HEK293 (cell line): Measurements from ENCODE around the gene CDH12.

ENCODE experiments used
- CTCF ChIA-PET: fragments of 350-600 bp; formaldehyde crosslinking; extraction: SDS; loops from one replicate; lab custom pipeline; 2021; ENCODE audit warnings: antibody characterized with exemption; lab: Yijun Ruan, JAX
- POLR2A ChIA-PET: fragments of 300-600 bp; formaldehyde crosslinking; extraction: SDS; loops from one replicate; lab custom pipeline; 2020; ENCODE audit warnings: antibody characterized with exemption, inconsistent platforms; lab: Yijun Ruan, JAX
- H3K27ac ChIP-seq: fragments of 200-500 bp; sonication (Bioruptor generic); 2 replicates; pipeline ENCODE4 v1.5.1; 2014; ENCODE audit warnings: low read depth, low read length, control low read depth, inconsistent platforms; ENCODE audit errors: extremely low read depth
- H3K36me3 ChIP-seq, 2 experiments: fragments of 200-500 bp in 1 of 2; sonication (Bioruptor generic) in 1 of 2; 1 replicate in 1 of 2; 2 replicates in 1 of 2; pipeline ENCODE4 v1.5.1; 2014 to 2017; ENCODE audit warnings: inconsistent platforms in 2 of 2, low read length in 2 of 2; ENCODE audit not compliant: control insufficient read depth in 2 of 2, insufficient read depth in 1 of 2
- H3K4me1 ChIP-seq: fragments of 200-500 bp; sonication (Bioruptor generic); 2 replicates; pipeline ENCODE4 v1.5.1; 2014; ENCODE audit warnings: mild to moderate bottlenecking, low read length, inconsistent platforms; ENCODE audit not compliant: control insufficient read depth, insufficient read depth
- H3K4me3 ChIP-seq: 2 replicates; pipeline ENCODE4 v1.5.1; 2011; ENCODE audit warnings: low read depth, mild to moderate bottlenecking, control low read depth, low read length, moderate library complexity
- H3K9me3 ChIP-seq: fragments of 200-500 bp; sonication (Bioruptor generic); 2 replicates; pipeline ENCODE4 v1.5.1; 2014; ENCODE audit warnings: low read depth, low read length, inconsistent platforms; ENCODE audit not compliant: control insufficient read depth, insufficient read depth
- GFI1B ChIP-seq: fragments of 450-650 bp; formaldehyde crosslinking; IDR thresholded peaks from 2 replicates; pipeline ENCODE4 v1.5.1; 2016; ENCODE audit warnings: missing biosample characterization, missing genetic modification characterization
- KLF17 ChIP-seq: fragments of 450-650 bp; formaldehyde crosslinking; IDR thresholded peaks from 2 replicates; pipeline ENCODE4 v1.5.1; 2016; ENCODE audit warnings: missing biosample characterization, missing genetic modification characterization
- KLF9 ChIP-seq: fragments of 450-650 bp; formaldehyde crosslinking; IDR thresholded peaks from 2 replicates; pipeline ENCODE4 v1.5.1; 2016; ENCODE audit warnings: missing biosample characterization, missing genetic modification characterization, low read depth
- REST ChIP-seq: fragments of 450-650 bp; formaldehyde crosslinking; IDR thresholded peaks from 2 replicates; pipeline ENCODE4 v1.5.1; 2016; ENCODE audit warnings: missing biosample characterization, missing genetic modification characterization
- SALL2 ChIP-seq: fragments of 450-650 bp; formaldehyde crosslinking; IDR thresholded peaks from 2 replicates; pipeline ENCODE4 v1.5.0; 2017; ENCODE audit warnings: missing biosample characterization, mild to moderate bottlenecking, missing genetic modification characterization, borderline replicate concordance
- YY1 ChIP-seq: fragments of 450-650 bp; formaldehyde crosslinking; IDR thresholded peaks from 2 replicates; pipeline ENCODE4 v1.5.1; 2018; ENCODE audit warnings: missing biosample characterization, missing genetic modification characterization
- ZNF138 ChIP-seq: fragments of 450-650 bp; formaldehyde crosslinking; IDR thresholded peaks from 2 replicates; pipeline ENCODE4 v1.5.1; 2016; ENCODE audit warnings: missing biosample characterization, missing genetic modification characterization, borderline replicate concordance
- ZNF169 ChIP-seq: fragments of 450-650 bp; formaldehyde crosslinking; IDR thresholded peaks from 2 replicates; pipeline ENCODE4 v1.5.1; 2016; ENCODE audit warnings: missing biosample characterization, missing genetic modification characterization
- ZNF18 ChIP-seq: fragments of 450-650 bp; formaldehyde crosslinking; IDR thresholded peaks from 2 replicates; pipeline ENCODE4 v1.5.1; 2016; ENCODE audit warnings: missing biosample characterization, missing genetic modification characterization
- ZNF416 ChIP-seq: fragments of 450-650 bp; formaldehyde crosslinking; IDR thresholded peaks from 2 replicates; pipeline ENCODE4 v1.5.1; 2016; ENCODE audit warnings: missing biosample characterization, missing genetic modification characterization
- ZNF510 ChIP-seq: fragments of 450-650 bp; formaldehyde crosslinking; IDR thresholded peaks from 2 replicates; pipeline ENCODE4 v1.5.1; 2018; ENCODE audit warnings: mild to moderate bottlenecking, missing genetic modification characterization, missing biosample characterization; ENCODE audit not compliant: insufficient replicate concordance
- ZNF513 ChIP-seq: fragments of 450-650 bp; IDR thresholded peaks from 2 replicates; pipeline ENCODE4 v1.5.1; 2018; ENCODE audit warnings: missing biosample characterization, missing genetic modification characterization
- ZNF571 ChIP-seq: fragments of 450-650 bp; formaldehyde crosslinking; IDR thresholded peaks from 2 replicates; pipeline ENCODE4 v1.5.0; 2017; ENCODE audit warnings: missing biosample characterization, missing genetic modification characterization
- ZNF610 ChIP-seq: fragments of 450-650 bp; formaldehyde crosslinking; IDR thresholded peaks from 2 replicates; pipeline ENCODE4 v1.5.1; 2016; ENCODE audit warnings: missing biosample characterization, missing genetic modification characterization, borderline replicate concordance
- ZNF623 ChIP-seq: fragments of 450-650 bp; formaldehyde crosslinking; IDR thresholded peaks from 2 replicates; pipeline ENCODE4 v1.5.1; 2016; ENCODE audit warnings: missing biosample characterization, missing genetic modification characterization
- ZNF660 ChIP-seq: fragments of 450-650 bp; IDR thresholded peaks from 2 replicates; pipeline ENCODE4 v1.5.1; 2018; ENCODE audit warnings: missing biosample characterization, mild to moderate bottlenecking, missing genetic modification characterization
- ZNF701 ChIP-seq: fragments of 450-650 bp; formaldehyde crosslinking; IDR thresholded peaks from 2 replicates; pipeline ENCODE4 v1.5.1; 2016; ENCODE audit warnings: missing biosample characterization, missing genetic modification characterization
- ZNF768 ChIP-seq: fragments of 450-650 bp; formaldehyde crosslinking; IDR thresholded peaks from 2 replicates; pipeline ENCODE4 v1.5.1; 2018; ENCODE audit warnings: missing biosample characterization, mild to moderate bottlenecking, missing genetic modification characterization
- ZSCAN16 ChIP-seq: fragments of 450-650 bp; formaldehyde crosslinking; IDR thresholded peaks from 2 replicates; pipeline ENCODE4 v1.5.1; 2016; ENCODE audit warnings: missing biosample characterization, missing genetic modification characterization
- ZSCAN23 ChIP-seq: fragments of 450-650 bp; formaldehyde crosslinking; IDR thresholded peaks from 2 replicates; pipeline ENCODE4 v1.5.1; 2016; ENCODE audit warnings: missing biosample characterization, missing genetic modification characterization

CDH12 gene

GRCh38 chr5:22631683-22632082 lies 221.5 kb downstream of the CDH12 start (continued):
- TF ChIP-seq ZNF768 (tag by site-specific recombination): no peak
- no peak for TF ChIP-seq ZSCAN23 (tag by site-specific recombination)
- no peak for TF ChIP-seq GFI1B (tag by site-specific recombination)
- TF ChIP-seq ZNF660: no peak
- TF ChIP-seq REST (tag by site-specific recombination): no peak
- TF ChIP-seq ZNF138 (tag by site-specific recombination): no peak
- TF ChIP-seq ZNF18: no peak
- TF ChIP-seq ZNF701 (tag by site-specific recombination): no peak

- TF ChIP-seq YY1: no peak
- TF ChIP-seq ZNF169 (tag by site-specific recombination): no peak
- TF ChIP-seq ZSCAN16 (tag by site-specific recombination): no peak
- no peak for TF ChIP-seq KLF9 (tag by site-specific recombination)
- no peak for TF ChIP-seq ZNF510 (tag by site-specific recombination)
- TF ChIP-seq ZNF416 (tag by site-specific recombination): no peak
- no peak for TF ChIP-seq SALL2 (tag by site-specific recombination)
- TF ChIP-seq ZNF571 (tag by site-specific recombination): no peak
- TF ChIP-seq REST (tag by site-specific recombination): no peak
- no peak for TF ChIP-seq KLF17 (tag by site-specific recombination)
- TF ChIP-seq ZNF623 (tag by site-specific recombination): no peak
- TF ChIP-seq ZNF513 (tag by site-specific recombination): no peak
- TF ChIP-seq ZNF610 (tag by site-specific recombination): no peak
- TF ChIP-seq, all 188 proteins: peak for 0
- ChIA-PET POLR2A (no interaction called here), CTCF (no interaction called here)
- no peaks in the 10 kb centered on the region for H3K36me3 ChIP-seq
- no peak overlapping the region for H3K27ac ChIP-seq
- no peaks in the 10 kb centered on the region for H3K4me1 ChIP-seq
- H3K9me3 ChIP-seq: no peaks in the 10 kb centered on the region
- no peak overlapping the region for H3K4me3 ChIP-seq
Measured at GRCh38 chr5:22627029-22627428, 226.1 kb downstream of the CDH12 start.
